Liver (tissue), 9 donors: ENCODE results near the gene C1QTNF3. TPM values are rescaled to one million over a fixed set of nuclear protein-coding genes. Genes with fewer than 3 reads are reported as not detected.

Experiments
- DNase-seq: peaks from one replicate; pipeline ENCODE4 v3.0.0-alpha.2; 2017; ENCODE audit warnings: low spot score
- H3K27ac ChIP-seq, 2 donors: one replicate each; pipeline ENCODE4 v1.7.0; 2013; ENCODE audit warnings: inconsistent platforms in 2 of 2, low read length in 2 of 2, control low read depth in 1 of 2, low read depth in 1 of 2, mild to moderate bottlenecking in 1 of 2
- H3K27me3 ChIP-seq, 4 donors: one replicate each; pipeline versions ENCODE4 v1.6.1 to v1.7.0; 2013; ENCODE audit warnings: low read length in 3 of 4, inconsistent platforms in 1 of 4, mild to moderate bottlenecking in 1 of 4, moderate library complexity in 1 of 4; ENCODE audit not compliant: control insufficient read depth in 4 of 4, insufficient read depth in 4 of 4
- H3K36me3 ChIP-seq, 4 donors: one replicate each; pipeline versions ENCODE4 v1.6.1 to v1.7.0; 2013; ENCODE audit warnings: low read length in 3 of 4, mild to moderate bottlenecking in 3 of 4, low read depth in 1 of 4, moderate library complexity in 1 of 4; ENCODE audit not compliant: control insufficient read depth in 4 of 4, insufficient read depth in 3 of 4
- H3K4me1 ChIP-seq, 4 donors: one replicate each; pipeline versions ENCODE4 v1.6.1 to v1.7.0; 2013; ENCODE audit warnings: low read length in 3 of 4, mild to moderate bottlenecking in 3 of 4, moderate library complexity in 1 of 4; ENCODE audit not compliant: control insufficient read depth in 4 of 4, insufficient read depth in 4 of 4
- H3K4me3 ChIP-seq, 3 donors: one replicate each; pipeline versions ENCODE4 v1.6.1 to v1.7.0; 2013; ENCODE audit warnings: low read length in 3 of 3, control low read depth in 1 of 3, low read depth in 1 of 3, mild to moderate bottlenecking in 1 of 3
- H3K9ac ChIP-seq, 2 donors: one replicate each; pipeline ENCODE4 v1.7.0; 2013; ENCODE audit warnings: low read length in 2 of 2, mild to moderate bottlenecking in 2 of 2, moderate library complexity in 2 of 2, control low read depth in 1 of 2, low read depth in 1 of 2
- H3K9me3 ChIP-seq, 4 donors: one replicate each; pipeline versions ENCODE4 v1.6.1 to v1.7.0; 2013; ENCODE audit warnings: low read length in 3 of 4; ENCODE audit not compliant: control insufficient read depth in 4 of 4
- ATF3 ChIP-seq: IDR thresholded peaks from 2 replicates; pipeline ENCODE4 v1.6.1; 2016; ENCODE audit warnings: antibody characterized with exemption
- CTCF ChIP-seq: fragments of 150-350 bp; IDR thresholded peaks from 2 replicates; pipeline ENCODE4 v1.5.1; 2017; ENCODE audit warnings: improper control_type of control experiment, low read depth, low read length; ENCODE audit not compliant: missing input control
- EGR1 ChIP-seq, 2 donors: IDR thresholded peaks; 2 replicates each; pipeline ENCODE4 v1.6.1; 2016 to 2018; ENCODE audit warnings: antibody characterized with exemption in 2 of 2, low read depth in 2 of 2
- FOXA1 ChIP-seq: IDR thresholded peaks from 2 replicates; pipeline ENCODE4 v1.6.1; 2016; ENCODE audit warnings: antibody characterized with exemption
- FOXA2 ChIP-seq: IDR thresholded peaks from 2 replicates; pipeline ENCODE4 v1.6.1; 2016; ENCODE audit warnings: antibody characterized with exemption
- GABPA ChIP-seq, 2 donors: IDR thresholded peaks in 1 of 2; conservative IDR thresholded peaks in 1 of 2; 2 replicates each; pipeline ENCODE4 v1.6.1; 2016; ENCODE audit warnings: antibody characterized with exemption in 2 of 2, mild to moderate bottlenecking in 1 of 2, moderate library complexity in 1 of 2
- HNF4A ChIP-seq, 2 donors: conservative IDR thresholded peaks; 2 replicates each; pipeline ENCODE4 v1.6.1; 2016; ENCODE audit warnings: antibody characterized with exemption in 2 of 2, mild to moderate bottlenecking in 2 of 2
- HNF4G ChIP-seq: IDR thresholded peaks from 2 replicates; pipeline ENCODE4 v1.6.1; 2016; ENCODE audit warnings: antibody characterized with exemption
- JUND ChIP-seq, 2 donors: IDR thresholded peaks; 2 replicates each; pipeline ENCODE4 v1.6.1; 2016; ENCODE audit warnings: antibody characterized with exemption in 2 of 2
- MAX ChIP-seq: IDR thresholded peaks from 2 replicates; pipeline ENCODE4 v1.6.1; 2016; ENCODE audit warnings: antibody characterized with exemption
- NR2F2 ChIP-seq: IDR thresholded peaks from 2 replicates; pipeline ENCODE4 v1.6.1; 2016; ENCODE audit warnings: antibody characterized with exemption
- RAD21 ChIP-seq, 2 donors: IDR thresholded peaks; 2 replicates each; pipeline ENCODE4 v1.6.1; 2016; ENCODE audit warnings: antibody characterized with exemption in 2 of 2, mild to moderate bottlenecking in 2 of 2
- REST ChIP-seq: IDR thresholded peaks from 2 replicates; pipeline ENCODE4 v1.6.1; 2016; ENCODE audit warnings: antibody characterized with exemption, mild to moderate bottlenecking
- RXRA ChIP-seq, 2 donors: IDR thresholded peaks; 2 replicates each; pipeline ENCODE4 v1.6.1; 2017 to 2018; ENCODE audit warnings: antibody characterized with exemption in 2 of 2, mild to moderate bottlenecking in 1 of 2
- SP1 ChIP-seq: IDR thresholded peaks from 2 replicates; pipeline ENCODE4 v1.6.1; 2018; ENCODE audit warnings: antibody characterized with exemption, mild to moderate bottlenecking
- TAF1 ChIP-seq: conservative IDR thresholded peaks from 2 replicates; pipeline ENCODE4 v1.6.1; 2016; ENCODE audit warnings: antibody characterized with exemption, mild to moderate bottlenecking
- YY1 ChIP-seq: IDR thresholded peaks from 2 replicates; pipeline ENCODE4 v1.6.1; 2016; ENCODE audit warnings: antibody characterized with exemption, mild to moderate bottlenecking
- ZBTB33 ChIP-seq: IDR thresholded peaks from 2 replicates; pipeline ENCODE4 v1.6.1; 2016; ENCODE audit warnings: antibody characterized with exemption
- WGBS: extraction: QIAGEN DNeasy Blood & Tissue Kit; methylation state at CpG from one replicate; pipeline ENCODE4 v1.1.7; 2013; 5-methylcytosine and 5-hydroxymethylcytosine counted together
- polyA plus RNA-seq, 2 donors: library from polyadenylated mRNA; stranded (reverse) in 1 of 2; unstranded in 1 of 2; fragments of 200-250 nt in 1 of 2; fragments of >200 nt in 1 of 2; fragmentation: Nextera tagmentation in 1 of 2; extraction: Ambion mirVana in 1 of 2; gene quantifications; one replicate each; pipeline versions ENCODE4 v1.2.1 to v1.2.3, GENCODE V29; 2013 to 2015
- total RNA-seq, 2 donors: library from RNA; depleted of rRNA; stranded (reverse); fragments of >200 nt; gene quantifications; one replicate each; pipeline ENCODE4 v1.2.3, GENCODE V29; 2014
- donor health status: healthy.
- donor health status: healthy.
- donor health status: healthy.
- donor health status: healthy.
- donor health status: healthy.

The C1QTNF3 gene
- total and polyA plus RNA-seq, 4 donors, result 0.81 to 6.2 (median 2.5) TPM

- H3K36me3 ChIP-seq, result peaks cover 0 to 3% (median under 1%) of the 10 kb centered on the region in 4 donors
- H3K9ac ChIP-seq, result no peak overlapping the region
- WGBS, result 20% methylated on average over 2 of the region's 2 CpGs
- peaks cover 5 to 26% (median 19%) of the 10 kb centered on the region in 4 donors for H3K4me1 ChIP-seq
- no peaks in the 10 kb centered on the region for H3K27me3 ChIP-seq
- no peak overlapping the region for H3K4me3 ChIP-seq
- no peak overlapping the region for H3K27ac ChIP-seq
- no peak for TF ChIP-seq FOXA1
- no peak for TF ChIP-seq HNF4A (conservative IDR thresholded peaks at IDR 0.05)
- TF ChIP-seq TAF1, result no peak
- TF ChIP-seq MAX, result no peak
- TF ChIP-seq REST, result no peak
- TF ChIP-seq RAD21 (IDR thresholded peaks at IDR 0.05), result no peak
- no peak for TF ChIP-seq JUND (IDR thresholded peaks at IDR 0.05)
- TF ChIP-seq ZBTB33, result no peak
- no peak for TF ChIP-seq NR2F2
- TF ChIP-seq SP1, result no peak
- no peak for TF ChIP-seq GABPA (IDR thresholded peaks at IDR 0.05 in 1 of 2, conservative IDR thresholded peaks at IDR 0.05 in 1 of 2)
- TF ChIP-seq EGR1 (IDR thresholded peaks at IDR 0.05; ENCODE audit: low read depth in 2 of 2), result no peak
- no peak for TF ChIP-seq FOXA2
- TF ChIP-seq HNF4G, result no peak
- TF ChIP-seq YY1, result no peak
- TF ChIP-seq RXRA (IDR thresholded peaks at IDR 0.05), result no peak
- no peak for DNase-seq
- H3K9me3 ChIP-seq, result no peaks in the 10 kb centered on the region
Measured at GRCh38 chr5:34022121-34022705, 20.8 kb downstream of the C1QTNF3 start.

GRCh38 chr5:34021334-34021733, 21.7 kb downstream of the C1QTNF3 start:
- Histone ChIP-seq H3K4me1 (peaks cover 3 to 33% (median 21%) of the 10 kb centered on the region in 4 donors), H3K9ac (no peak overlapping the region), H3K27ac (no peak overlapping the region), H3K9me3 (no peaks in the 10 kb centered on the region), H3K4me3 (no peak overlapping the region), H3K27me3 (no peaks in the 10 kb centered on the region), H3K36me3 (peaks cover 0 to 3% (median under 1%) of the 10 kb centered on the region in 4 donors)
- WGBS, result 78% methylated on average over 2 of the region's 2 CpGs
- DNase-seq, result no peak
- TF ChIP-seq NR2F2 (no peak), EGR1 (IDR thresholded peaks at IDR 0.05; ENCODE audit: low read depth in 2 of 2) (no peak), FOXA2 (no peak), RAD21 (IDR thresholded peaks at IDR 0.05) (no peak), CTCF (no peak), GABPA (IDR thresholded peaks at IDR 0.05 in 1 of 2, conservative IDR thresholded peaks at IDR 0.05 in 1 of 2) (no peak), JUND (IDR thresholded peaks at IDR 0.05) (no peak), HNF4A (conservative IDR thresholded peaks at IDR 0.05) (no peak), FOXA1 (no peak), ATF3 (no peak), RXRA (IDR thresholded peaks at IDR 0.05) (no peak), YY1 (no peak), REST (no peak), ZBTB33 (no peak)
